Measurements from ENCODE around the gene SLC38A4. TPM values are rescaled to one million over a fixed set of nuclear protein-coding genes. Genes with fewer than 3 reads are reported as not detected.

Gene SLC38A4
- total and polyA plus RNA-seq, 2 of the 8 experiments (the other 6 are each of a cell fraction or from before 2014, with no cell fraction given), result 6.7 to 15.4 TPM

GRCh38 chr12:46773586-46774321 lies 52.0 kb downstream of the SLC38A4 start:
- CTCF ChIA-PET (ENCODE audit: partially characterized antibody), result interaction anchor here (0.6 to 1.6 kb wide), 4 partner anchors 16 to 210 kb away, joined by 3 to 5 read pairs (median 4); no protein-coding TSS in a partner anchor
- peaks cover 0 to 12% (median 3%) of the 10 kb centered on the region in 4 experiments; a peak in 4 of 7 replicates for H3K4me1 ChIP-seq (replicated peaks in 1 of 4; ENCODE audit: control insufficient read depth in 3 of 4, insufficient read depth in 4 of 4, low read length in 3 of 4)
- H3K4me2 ChIP-seq (ENCODE audit: insufficient read depth in 1 of 2, low read depth in 2 of 2, low read length in 2 of 2), result no peak overlapping the region
- no peaks in the 10 kb centered on the region for H3K9me3 ChIP-seq (ENCODE audit: insufficient read depth in 2 of 2, low read depth in 1 of 2, low read length in 1 of 2)
- no peak overlapping the region for H3K23ac ChIP-seq (ENCODE audit: insufficient read length)
- H3K36me3 ChIP-seq (ENCODE audit: control insufficient read depth in 2 of 4, insufficient read depth in 4 of 4, low read length in 3 of 4), result no peaks in the 10 kb centered on the region
- H4K8ac ChIP-seq (ENCODE audit: extremely low read depth, insufficient read depth, low read length), result no peak overlapping the region
- POLR2A ChIA-PET (ENCODE audit: partially characterized antibody), result no interaction called here
- no peak overlapping the region for H3K14ac ChIP-seq (ENCODE audit: insufficient read length)
- DNase-seq (ENCODE audit: low read depth in 1 of 2, low spot score in 2 of 2) (no peak), FAIRE-seq (no peak)
- no peak overlapping the region for H2BK5ac ChIP-seq (ENCODE audit: low read depth, low read length)
- H2BK120ac ChIP-seq (replicated peaks; ENCODE audit: low read depth, low read length), result no peak overlapping the region
- no peaks in the 10 kb centered on the region for H3K79me1 ChIP-seq (ENCODE audit: low read depth, low read length)
- no peaks in the 10 kb centered on the region for H3K27me3 ChIP-seq (replicated peaks in 1 of 4; ENCODE audit: control insufficient read depth in 3 of 4, extremely low read depth in 1 of 4, insufficient read depth in 3 of 4, low read length in 3 of 4)
- H3K27ac ChIP-seq (ENCODE audit: low read depth, low read length), result no peak overlapping the region
- H3K4ac ChIP-seq (replicated peaks; ENCODE audit: insufficient read length, low read depth, low read length), result no peak overlapping the region
- no peak overlapping the region for H2BK15ac ChIP-seq (ENCODE audit: low read length)
- H4K20me1 ChIP-seq (replicated peaks in 1 of 2; ENCODE audit: control insufficient read depth in 1 of 2, insufficient read depth in 2 of 2, low read length in 2 of 2), result no peaks in the 10 kb centered on the region
- H4K91ac ChIP-seq (replicated peaks; ENCODE audit: insufficient read length, low read length), result no peak overlapping the region
- no peak overlapping the region for H4K5ac ChIP-seq (ENCODE audit: insufficient read length, low read depth, low read length)
- H3K9ac ChIP-seq (replicated peaks in 1 of 4; ENCODE audit: extremely low read depth in 1 of 4, low read depth in 3 of 4, low read length in 3 of 4), result no peak overlapping the region
- no peak overlapping the region for H2AK5ac ChIP-seq (ENCODE audit: low read depth, low read length)
- no peaks in the 10 kb centered on the region for H3K23me2 ChIP-seq (ENCODE audit: low read depth, low read length)
- H3K79me2 ChIP-seq (ENCODE audit: control insufficient read depth in 1 of 2, insufficient read depth in 2 of 2, low read length in 2 of 2), result no peaks in the 10 kb centered on the region
- no peak overlapping the region for H2BK20ac ChIP-seq (ENCODE audit: low read length)
- H2AFZ ChIP-seq (ENCODE audit: low read length), result no peak overlapping the region
- H2BK12ac ChIP-seq (ENCODE audit: low read depth, low read length), result no peak overlapping the region
- WGBS, 2 experiments (ENCODE audit: extremely low coverage in 1 of 2, insufficient coverage in 1 of 2, insufficient read length in 1 of 2, insufficient replicate concordance in 2 of 2, low coverage in 1 of 2, low lambda C conversion rate in 2 of 2, missing lambda C conversion rate in 1 of 2), result 88% methylated on average over 4 of the region's 4 CpGs; no CpG with 5 or more reads in 1 of the 2 experiments
- H3K4me3 ChIP-seq (ENCODE audit: extremely low read depth in 1 of 4, insufficient read depth in 2 of 4, low read depth in 3 of 4, low read length in 4 of 4), result no peak overlapping the region
- no peak overlapping the region for H3K18ac ChIP-seq (ENCODE audit: extremely low read depth, low read length)
- H3K56ac ChIP-seq (replicated peaks; ENCODE audit: insufficient read length, low read depth, low read length), result no peak overlapping the region
- TF ChIP-seq EP300 (IDR thresholded peaks at IDR 0.05; ENCODE audit: borderline replicate concordance in 1 of 2, low read depth in 2 of 2, low read length in 2 of 2) (no peak), MAX (IDR thresholded peaks at IDR 0.05) (no peak), CHD2 (IDR thresholded peaks at IDR 0.05; ENCODE audit: low read length) (no peak), BACH1 (IDR thresholded peaks at IDR 0.05; ENCODE audit: low read length) (no peak), GABPA (IDR thresholded peaks at IDR 0.05; ENCODE audit: borderline replicate concordance, insufficient read depth, low read length) (no peak), CHD1 (IDR thresholded peaks at IDR 0.05; ENCODE audit: low read depth, low read length) (no peak), SUZ12 (IDR thresholded peaks at IDR 0.05; ENCODE audit: low read length) (no peak), SIRT6 (IDR thresholded peaks at IDR 0.05; ENCODE audit: low read length) (no peak), POLR2AphosphoS5 (IDR thresholded peaks at IDR 0.05; ENCODE audit: low read depth, low read length) (no peak), EZH2 (IDR thresholded peaks at IDR 0.05; ENCODE audit: low read depth, low read length, severe bottlenecking) (no peak), CEBPB (IDR thresholded peaks at IDR 0.05; ENCODE audit: low read depth, low read length) (no peak), CBX5 (IDR thresholded peaks at IDR 0.05; ENCODE audit: low read depth, low read length) (no peak), HDAC2 (IDR thresholded peaks at IDR 0.05; ENCODE audit: borderline replicate concordance in 1 of 2, low read depth in 2 of 2, low read length in 2 of 2) (no peak)
